HG03103 (cell line): ENCODE data around the gene GPT2.
"Not testable (repeated sequence)": the region's sequence is repeated elsewhere in the genome, so short reads cannot be mapped to it uniquely, and the experiment has no call there.

Experiments
- ATAC-seq: cut with Tn5 transposase; IDR thresholded peaks from one replicate; pipeline ENCODE4 v1.9.1; 2021; ENCODE audit warnings: low read depth; ENCODE audit not compliant: unreplicated experiment

GPT2 gene

DNA sequence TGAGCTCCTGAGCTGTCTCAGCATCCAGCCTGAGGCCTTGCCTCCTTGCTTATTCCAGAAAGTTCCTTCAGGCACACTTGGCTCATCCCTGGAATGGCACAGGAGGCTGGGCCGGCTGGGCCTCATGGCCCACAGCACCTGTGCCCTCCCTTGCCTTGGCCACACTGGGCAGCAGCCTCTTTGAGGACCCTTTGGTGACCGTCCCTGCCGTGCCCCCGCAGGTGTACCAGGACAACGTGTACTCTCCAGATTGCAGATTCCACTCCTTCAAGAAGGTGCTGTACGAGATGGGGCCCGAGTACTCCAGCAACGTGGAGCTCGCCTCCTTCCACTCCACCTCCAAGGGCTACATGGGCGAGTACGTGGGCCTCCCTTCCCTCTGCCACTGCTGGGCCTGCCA is 34.2 kb downstream of the GPT2 start:
- ATAC-seq, result no peak

DNA sequence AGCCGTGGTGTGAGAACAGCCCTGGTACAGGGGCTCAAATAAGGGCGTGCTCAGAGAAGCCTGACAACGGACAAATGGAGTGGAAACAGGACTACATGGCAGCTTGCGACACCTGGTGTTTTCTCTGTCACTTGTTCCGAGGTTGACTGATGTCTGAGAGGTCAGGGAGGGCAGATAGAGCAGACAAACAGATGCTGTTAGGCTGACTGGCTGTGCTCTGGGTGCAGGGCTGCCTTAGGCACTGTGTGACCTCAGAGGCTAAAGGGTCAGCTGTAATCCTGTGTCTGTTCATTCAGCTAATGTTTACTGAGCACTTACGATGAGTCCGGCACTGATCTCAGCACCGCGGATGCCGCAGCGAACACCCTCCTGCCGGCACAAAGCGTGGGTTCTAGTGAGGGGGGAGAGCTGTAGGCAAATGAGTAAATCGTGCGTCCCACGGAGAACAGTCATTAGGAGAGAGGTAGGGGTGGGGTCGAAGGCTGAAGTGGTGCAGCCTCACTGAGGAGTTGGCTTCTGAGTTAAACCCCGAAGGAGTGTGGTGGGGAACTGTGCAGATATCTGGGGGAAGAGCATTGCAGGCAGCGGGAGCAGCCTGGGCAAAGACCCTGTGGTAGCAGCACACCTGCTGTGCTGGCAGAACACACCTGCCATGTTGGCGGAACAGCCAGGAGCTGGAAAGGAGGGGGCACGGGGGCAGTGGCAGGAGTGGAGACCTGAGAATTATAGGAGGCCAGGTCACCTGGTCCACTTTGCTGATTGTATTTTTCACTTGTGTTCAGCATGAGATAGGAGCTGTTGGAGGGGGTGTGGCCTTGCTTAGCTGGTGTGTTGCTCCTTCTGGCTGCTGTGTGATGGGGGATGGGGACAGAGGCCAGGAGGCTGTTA is 35.0 kb downstream of the GPT2 start:
- peak; percentile 82 for ATAC-seq

DNA sequence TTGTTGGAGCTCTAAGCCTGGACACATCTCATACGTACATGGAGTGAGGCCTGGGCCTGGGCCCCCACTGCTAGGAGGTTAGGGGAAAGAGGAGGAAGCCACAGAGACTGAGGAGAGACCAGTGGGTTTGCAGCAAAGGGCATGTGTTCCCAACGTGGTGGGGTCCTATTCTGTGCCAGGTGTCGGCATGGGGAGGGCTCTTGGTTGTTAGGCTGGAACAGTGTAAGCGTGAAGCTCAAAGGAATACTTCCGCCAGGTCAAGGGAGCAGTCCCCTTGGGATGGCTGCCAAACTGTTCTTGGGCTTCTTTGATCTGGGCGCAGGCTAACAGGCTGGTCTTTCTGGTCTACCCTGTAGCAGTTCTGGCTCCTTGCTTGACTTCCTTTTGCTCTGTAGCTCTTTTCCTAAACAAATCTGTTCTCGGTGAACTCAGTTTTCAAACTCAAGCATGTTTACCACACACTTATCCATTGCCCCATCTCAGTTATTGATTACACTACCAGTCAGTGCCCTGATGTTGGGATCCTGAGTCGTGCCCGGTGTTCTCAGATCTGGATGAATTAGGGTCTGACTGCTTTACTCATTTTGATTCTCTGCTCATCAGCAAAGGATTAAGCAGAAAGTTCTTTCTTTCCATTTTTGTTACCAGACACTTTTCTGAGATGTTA is 36.4 kb downstream of the GPT2 start:
- no peak for ATAC-seq

DNA sequence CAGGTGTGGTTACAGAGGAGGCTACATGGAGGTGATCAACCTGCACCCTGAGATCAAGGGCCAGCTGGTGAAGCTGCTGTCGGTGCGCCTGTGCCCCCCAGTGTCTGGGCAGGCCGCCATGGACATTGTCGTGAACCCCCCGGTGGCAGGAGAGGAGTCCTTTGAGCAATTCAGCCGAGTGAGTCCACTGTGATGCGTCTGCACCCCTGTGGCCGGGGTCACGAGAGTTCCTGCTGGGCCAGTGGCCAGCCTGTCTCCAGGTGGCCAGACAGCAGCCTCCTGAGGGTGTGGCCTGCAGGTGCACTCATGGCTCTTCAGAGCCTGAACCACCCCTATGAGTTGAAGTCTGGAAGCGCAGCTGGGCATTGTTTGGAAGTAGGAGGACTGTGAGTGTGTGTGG is 38.1 kb downstream of the GPT2 start:
- no peak for ATAC-seq

DNA sequence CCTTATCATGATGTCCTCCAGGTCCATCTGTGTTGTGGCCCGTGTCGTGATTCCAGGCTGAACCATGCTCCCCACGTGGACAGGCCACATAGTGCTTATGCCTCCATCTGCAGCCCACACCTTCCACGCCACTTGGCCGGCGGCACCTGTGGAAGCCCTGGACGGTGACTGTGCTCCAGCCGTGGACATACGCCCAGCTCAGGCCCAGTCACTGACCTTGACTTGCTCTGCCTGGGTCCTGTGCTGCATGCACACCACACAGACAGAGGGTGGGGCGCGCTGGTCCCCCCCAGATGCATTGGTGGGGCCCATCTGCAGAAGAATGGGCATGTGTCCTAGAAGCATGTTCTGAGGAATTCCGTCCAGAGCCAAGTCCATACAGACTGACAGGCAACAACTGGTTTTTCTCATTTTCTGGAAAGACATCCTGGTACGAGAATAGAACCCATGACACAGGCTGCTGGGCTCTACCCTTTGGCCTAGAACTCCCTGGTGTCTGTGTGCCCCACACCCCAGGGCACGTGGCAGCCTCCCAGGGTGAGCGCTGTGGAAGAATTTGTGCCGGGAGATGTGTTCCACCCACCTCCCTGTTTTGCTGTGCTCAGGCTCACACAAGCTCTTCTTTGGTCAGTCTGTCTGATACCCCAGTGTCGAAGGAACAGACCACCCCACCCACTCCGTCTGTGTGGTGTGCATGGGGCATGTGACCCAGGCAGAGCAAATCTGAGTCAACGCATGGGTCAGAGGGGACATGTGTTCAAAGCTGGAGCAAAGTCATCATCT is 39.5 kb downstream of the GPT2 start:
- ATAC-seq, result no peak

DNA sequence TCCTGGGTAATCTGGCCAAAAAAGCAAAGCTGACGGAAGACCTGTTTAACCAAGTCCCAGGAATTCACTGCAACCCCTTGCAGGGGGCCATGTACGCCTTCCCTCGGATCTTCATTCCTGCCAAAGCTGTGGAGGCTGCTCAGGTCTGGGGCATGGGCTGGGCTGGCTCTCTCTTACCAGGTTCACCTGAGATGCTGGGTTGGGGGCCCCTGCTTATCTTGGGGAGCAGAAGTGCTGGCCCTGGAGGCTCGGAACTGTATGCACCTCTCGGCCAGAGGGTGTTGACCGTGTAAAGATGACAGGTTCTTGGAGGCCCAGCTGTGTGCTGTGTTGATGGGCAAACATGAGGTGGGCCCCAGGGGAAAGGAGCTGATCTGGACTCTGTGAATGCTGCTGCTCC is 40.2 kb downstream of the GPT2 start:
- no peak for ATAC-seq

DNA sequence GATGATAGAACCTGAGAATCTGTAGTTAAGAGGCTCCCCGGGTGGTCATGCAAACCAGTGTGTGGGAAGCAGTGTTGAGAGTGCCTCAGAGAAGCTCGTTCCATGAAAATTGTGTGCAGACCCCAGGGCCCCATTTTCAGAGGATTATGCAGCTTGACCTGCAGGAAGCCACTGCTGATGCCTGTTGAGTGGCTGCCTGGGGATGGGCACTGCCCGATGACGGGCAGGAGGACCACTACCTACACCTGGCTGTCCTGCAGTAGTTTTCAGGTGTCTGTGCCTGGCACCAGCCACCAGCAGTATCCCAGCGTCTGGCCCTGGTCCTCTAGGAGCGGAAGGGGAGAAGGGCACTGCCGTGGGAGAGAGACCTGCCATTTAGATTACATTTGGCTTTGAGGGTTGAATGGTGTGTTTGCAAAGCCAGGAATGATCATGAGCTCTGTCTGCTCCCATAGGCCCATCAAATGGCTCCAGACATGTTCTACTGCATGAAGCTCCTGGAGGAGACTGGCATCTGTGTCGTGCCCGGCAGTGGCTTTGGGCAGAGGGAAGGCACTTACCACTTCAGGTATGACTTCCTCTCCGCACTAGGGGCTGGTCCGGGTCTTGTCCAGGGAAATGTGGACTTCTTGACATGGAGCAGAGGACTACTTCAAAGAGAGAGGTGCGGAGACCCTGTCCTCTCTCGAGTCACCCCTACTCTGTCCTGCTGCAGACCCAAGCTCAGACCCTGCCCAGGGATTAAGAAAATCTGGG is 42.5 kb downstream of the GPT2 start:
- no peak for ATAC-seq

DNA sequence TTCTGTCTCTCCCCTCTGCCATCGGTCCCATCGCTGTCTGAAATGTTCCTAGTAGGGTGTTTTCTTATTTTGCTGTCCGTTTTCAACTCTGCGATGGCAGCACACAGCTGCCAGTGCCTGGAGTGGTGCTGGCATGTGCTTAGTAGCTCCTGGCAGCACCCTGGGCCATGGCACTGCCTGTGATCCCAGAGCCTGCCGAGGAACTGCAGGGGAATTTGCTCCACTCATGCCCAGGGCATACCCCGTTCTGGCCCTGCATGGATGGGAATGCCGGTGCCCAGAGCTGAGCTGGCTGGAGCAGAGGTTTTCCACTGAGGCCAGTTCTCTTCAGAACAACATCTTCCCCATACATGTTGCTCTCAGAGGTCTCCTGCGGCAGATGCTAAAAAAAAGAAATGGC is 43.1 kb downstream of the GPT2 start:
- ATAC-seq, result no peak

DNA sequence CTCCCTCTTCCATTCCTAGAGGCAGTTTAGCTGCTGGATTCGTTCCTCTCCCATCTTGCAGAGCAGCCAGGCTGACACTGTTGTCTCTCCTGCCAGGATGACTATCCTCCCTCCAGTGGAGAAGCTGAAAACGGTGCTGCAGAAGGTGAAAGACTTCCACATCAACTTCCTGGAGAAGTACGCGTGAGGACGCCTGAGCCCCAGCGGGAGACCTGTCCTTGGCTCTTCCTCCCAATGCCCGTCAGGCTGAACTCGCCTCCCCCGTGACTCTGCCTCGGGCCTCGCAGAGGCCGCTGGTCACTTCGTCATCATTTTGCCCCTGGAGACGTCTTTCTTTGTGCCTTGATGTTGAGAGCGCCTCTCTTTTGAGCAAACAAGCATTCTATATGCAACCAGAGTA is 44.6 kb downstream of the GPT2 start:
- no peak for ATAC-seq

DNA sequence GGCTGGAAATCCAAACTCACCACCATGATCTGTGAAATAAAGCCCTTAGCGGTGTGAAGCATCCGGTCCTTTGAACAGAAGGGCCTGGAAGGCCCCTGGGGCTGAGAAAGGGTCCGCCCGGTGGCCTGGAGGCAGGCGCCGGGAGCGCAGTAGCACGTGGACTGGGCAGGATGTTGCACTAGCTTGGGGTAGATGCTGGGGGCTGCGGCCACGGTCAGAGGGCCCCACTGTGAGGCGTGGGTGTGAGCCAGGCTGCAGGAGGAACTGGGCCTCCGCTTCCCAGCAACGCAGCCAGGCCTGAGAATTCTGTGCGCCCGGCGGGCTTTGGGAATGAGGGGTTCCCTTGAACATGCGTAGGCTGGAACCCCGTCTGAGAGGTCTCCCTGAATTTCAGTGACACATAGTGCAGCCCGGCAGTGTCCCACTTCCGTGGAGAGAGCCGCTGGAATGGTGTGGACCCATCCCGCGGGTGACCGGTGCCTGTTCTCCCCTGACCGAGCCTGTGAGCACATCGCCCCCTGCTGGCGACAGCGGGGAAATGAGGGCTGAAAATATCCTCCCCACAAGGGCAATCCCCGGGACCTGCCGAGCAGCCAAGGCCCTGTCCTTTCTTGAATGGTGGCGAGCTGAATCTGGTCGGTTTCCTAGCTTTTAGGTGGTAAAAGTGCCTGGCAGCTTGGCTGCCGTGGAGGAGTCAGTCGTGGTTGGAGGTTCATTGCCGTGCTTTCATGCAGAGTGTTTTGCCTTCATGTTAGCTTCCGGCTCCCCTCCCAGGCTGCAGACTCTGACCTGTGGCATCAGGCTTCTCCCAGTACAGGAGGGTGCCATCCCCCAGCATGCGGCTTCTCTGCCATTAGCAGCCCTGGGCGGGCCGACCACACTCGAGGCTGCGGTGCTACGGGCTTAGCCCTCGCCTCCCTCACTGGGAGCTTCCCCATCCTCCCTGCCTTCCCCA is 45.5 kb downstream of the GPT2 start:
- ATAC-seq, result no peak

DNA sequence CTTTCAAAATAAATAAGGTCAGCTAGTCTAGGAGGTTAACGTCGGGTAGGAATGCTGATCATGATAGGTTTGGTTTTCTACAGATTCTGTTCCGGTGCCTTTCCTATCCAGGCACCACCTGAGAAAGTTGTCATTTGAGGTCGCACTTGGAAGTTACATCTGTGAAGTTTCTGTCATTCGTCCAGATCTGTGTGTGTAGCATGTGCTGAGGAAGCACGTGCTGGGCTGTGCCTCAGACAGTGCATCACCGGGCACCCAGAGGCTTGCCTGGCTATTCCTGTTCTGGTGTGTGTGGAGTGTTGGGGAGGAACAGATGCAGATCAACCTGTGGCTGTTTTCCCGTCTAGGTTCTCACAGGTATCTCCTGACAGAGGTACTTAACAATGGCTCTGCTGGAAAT is 46.7 kb downstream of the GPT2 start:
- no peak for ATAC-seq

DNA sequence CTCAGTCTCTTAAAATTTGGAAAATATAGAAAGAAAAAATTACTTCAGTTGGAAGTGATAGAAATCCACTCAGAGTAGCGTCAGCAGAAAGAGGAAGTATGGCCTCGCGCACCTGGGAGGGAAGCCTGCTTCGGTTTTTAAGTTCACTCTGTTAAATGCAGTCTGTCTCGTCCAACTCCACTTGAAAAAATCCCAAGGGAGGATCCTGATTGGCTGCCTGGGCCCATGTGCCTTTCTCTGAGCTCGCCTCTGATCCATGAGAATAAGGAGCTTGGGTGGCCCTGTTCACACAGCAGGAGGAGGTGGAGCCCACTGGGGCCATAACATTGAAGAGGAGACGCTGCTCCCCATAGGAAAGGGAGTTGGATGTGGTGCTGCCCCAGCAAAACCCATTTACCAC is 48.6 kb downstream of the GPT2 start:
- ATAC-seq, result no peak

DNA sequence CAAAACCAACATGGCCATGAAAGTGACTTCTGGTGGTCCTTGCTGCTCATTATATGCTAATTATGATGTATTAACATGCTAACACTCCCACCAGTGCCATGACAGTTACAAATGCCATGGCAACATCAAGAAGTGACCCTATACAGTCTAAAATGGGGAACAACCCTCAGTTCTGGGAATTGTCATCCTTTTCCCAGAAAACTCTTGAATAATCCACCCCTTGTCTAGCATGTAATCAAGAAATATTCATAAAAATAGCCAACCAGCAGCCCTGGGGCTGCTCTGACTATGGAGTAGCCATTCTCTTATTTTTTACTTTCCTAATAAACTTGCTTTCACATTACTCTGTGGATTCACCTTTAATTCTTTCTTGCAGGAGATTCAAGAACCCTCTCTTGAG is 53.4 kb downstream of the GPT2 start:
- ATAC-seq, result no peak

DNA sequence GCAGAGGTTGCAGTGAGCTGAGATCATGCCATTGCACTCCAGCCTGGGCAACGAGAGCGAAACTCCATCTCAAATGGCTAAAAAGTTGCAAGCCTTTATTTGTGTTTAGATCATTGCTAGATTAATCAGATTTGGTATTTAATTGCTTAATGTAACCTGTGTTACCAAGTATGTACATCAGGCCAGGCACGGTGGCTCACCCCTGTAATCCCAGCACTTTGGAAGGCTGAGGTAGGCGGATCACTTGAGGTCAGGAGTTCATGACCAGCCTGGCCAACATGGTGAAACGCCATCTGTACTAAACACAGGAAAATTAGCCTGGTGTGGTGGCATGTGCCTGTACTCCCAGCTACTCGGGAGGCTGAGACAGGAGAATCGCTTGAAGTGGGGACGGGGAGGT is 60.6 kb downstream of the GPT2 start:
- ATAC-seq, result not testable (repeated sequence)

DNA sequence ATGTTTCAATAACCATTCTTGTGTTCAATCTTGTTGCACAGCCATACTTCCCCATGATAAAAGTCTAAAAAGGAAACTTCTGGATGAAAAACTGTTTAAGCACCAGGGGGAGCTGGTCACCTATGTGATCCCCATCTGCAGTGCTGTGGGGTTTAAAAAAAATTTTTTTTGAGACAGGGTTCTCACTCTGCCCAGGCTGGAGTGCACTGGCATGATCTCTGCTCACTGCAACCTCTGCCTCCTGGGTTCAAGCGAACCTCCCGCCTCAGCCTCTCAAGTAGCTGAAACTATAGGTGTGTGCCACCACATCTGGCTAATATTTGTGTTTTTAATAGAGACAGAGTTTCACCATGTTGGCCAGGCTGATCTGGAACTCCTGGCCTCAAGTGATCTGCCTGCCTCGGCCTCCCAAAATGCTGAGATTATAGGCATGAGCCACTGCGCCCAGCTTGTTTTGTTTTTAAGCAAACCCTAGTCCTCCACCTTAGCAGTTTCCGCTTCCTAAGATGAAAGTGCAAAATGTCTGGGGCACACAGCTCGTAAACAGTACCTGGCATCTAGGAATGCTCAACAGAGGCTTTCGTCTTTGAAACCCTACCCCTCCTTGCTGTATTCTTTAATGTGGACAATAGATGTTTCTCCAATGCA is 63.9 kb downstream of the GPT2 start:
- ATAC-seq, result peak; percentile 70

DNA sequence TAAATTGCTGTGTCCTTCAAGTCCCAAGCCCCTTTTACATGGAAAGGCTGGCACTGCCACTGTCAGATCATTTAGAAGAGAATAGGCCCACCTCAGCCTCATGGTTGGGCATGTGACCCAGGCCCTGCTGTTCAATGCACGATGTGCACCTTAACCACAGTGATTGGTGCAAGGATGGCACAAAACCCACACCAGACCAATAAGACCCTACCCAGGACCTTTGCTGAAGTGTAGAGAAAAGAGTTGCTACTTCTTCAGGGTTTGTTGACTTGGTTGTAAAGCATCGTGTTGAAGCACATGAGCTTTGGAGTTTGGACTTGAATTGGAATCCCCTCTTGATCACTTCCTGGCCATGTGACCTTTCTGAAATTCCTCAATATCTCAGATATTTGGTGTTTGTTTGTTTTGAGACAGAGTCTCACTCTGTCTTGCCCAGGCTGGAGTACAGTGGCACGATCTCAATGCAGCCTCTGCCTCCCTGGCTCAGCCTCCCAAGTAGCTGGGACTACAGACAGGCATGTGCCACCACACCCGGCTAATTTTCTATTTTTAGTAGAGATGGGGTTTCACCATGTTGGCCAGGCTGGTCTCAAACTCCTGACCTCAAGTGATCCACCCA is 64.5 kb downstream of the GPT2 start:
- ATAC-seq, result no peak

DNA sequence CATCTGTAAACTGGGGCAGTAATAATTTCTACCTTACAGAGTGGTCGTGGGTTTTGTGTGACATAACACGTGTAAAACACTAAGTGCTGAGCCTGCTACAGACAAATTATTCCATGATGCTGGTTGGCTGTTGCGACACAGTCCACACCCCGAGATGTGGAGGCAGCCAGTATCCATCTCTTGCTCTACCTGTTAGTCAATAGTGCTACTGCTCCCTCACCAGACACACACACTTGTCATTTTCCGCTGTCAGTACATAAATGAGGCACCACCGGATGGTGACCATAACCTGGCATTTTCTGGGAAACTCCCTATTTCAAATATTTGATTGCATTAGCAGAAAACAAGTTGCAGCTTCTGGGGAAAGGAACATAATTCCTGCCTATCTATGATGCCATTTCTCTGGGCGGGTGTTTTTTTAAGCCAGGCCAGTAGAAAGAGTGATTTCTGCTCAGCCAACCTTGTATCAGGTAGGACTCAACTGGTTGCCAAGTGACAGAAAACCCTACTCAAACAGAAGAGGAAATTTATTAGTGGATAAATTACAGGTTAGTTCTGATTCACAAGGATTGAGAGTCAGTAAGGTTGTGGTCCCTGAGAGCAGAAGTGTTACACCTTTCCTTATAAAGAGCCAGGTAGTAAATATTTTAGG is 65.2 kb downstream of the GPT2 start:
- ATAC-seq, result no peak

DNA sequence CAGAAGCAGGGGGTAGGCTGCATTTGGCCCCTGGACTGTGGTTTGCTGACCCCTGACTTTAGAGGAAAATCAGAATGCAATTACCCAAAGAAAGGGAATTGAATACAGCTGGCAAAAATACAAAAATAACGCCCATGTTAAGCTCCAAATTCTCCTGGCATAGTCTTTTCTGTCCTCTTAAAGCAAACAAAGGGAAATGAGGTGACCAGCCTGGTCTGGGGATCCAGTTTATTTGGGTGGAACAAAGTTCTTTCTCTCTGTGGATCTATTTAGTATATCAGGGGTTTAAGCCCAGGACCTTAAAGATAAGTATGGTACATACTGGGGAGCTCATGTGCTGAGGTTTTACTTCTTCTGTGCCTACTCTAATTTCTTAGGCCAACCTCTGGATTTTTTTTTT is 65.8 kb downstream of the GPT2 start:
- no peak for ATAC-seq
